Activated CD4-positive, alpha-beta T cell treated with anti-CD3 and anti-CD28 coated beads, Interleukin-2, amount 10 ng/mL, durations not matched to agents 7 days and 5 days (primary cell): ENCODE measurements around the gene PGAP6. TPM values are rescaled to one million over a fixed set of nuclear protein-coding genes. Genes with fewer than 3 reads are reported as not detected.
"Not testable (repeated sequence)": the region's sequence is repeated elsewhere in the genome, so short reads cannot be mapped to it uniquely, and the experiment has no call there.

Experiments used
- CTCF ChIA-PET: fragments of 350-600 bp; sonication (Branson Sonifier 250); formaldehyde crosslinking; loops from one replicate; lab custom pipeline; 2021; ENCODE audit warnings: antibody characterized with exemption; lab: Charles Lee
- POLR2A ChIA-PET: fragments of 350-600 bp; sonication (Branson Sonifier 250); formaldehyde crosslinking; loops from one replicate; lab custom pipeline; 2021; ENCODE audit warnings: antibody characterized with exemption; lab: Charles Lee
- DNase-seq: peaks from one replicate; pipeline ENCODE4 v3.0.0-alpha.2; 2020
- H3K27ac Mint-ChIP-seq: one replicate; pipeline ENCODE4 v1.8.0; 2021; ENCODE audit warnings: mild to moderate bottlenecking, moderate library complexity, mixed read lengths
- H3K27me3 Mint-ChIP-seq: one replicate; pipeline ENCODE4 v1.8.0; 2021; ENCODE audit warnings: mixed read lengths
- H3K36me3 Mint-ChIP-seq: one replicate; pipeline ENCODE4 v1.8.0; 2021; ENCODE audit warnings: low read depth, mixed read lengths
- H3K4me1 Mint-ChIP-seq: one replicate; pipeline ENCODE4 v1.8.0; 2021; ENCODE audit warnings: mixed read lengths
- H3K4me3 Mint-ChIP-seq: one replicate; pipeline ENCODE4 v1.8.0; 2021; ENCODE audit warnings: mild to moderate bottlenecking, moderate library complexity, mixed read lengths
- H3K9me3 Mint-ChIP-seq: one replicate; pipeline ENCODE4 v1.8.0; 2021; ENCODE audit warnings: mixed read lengths
- total RNA-seq, 2 experiments: library from RNA; stranded (reverse); gene quantifications; one replicate each; pipeline ENCODE4 v1.2.3, GENCODE V29; 2021

The PGAP6 gene
- total RNA-seq, 2 experiments from 2014 or later = 85.2 to 99.2 TPM

GRCh38 chr16:380762-381011, 1.1 kb downstream of the PGAP6 start:
- Mint-ChIP-seq H3K4me3 (peak overlapping the region; percentile 84), H3K27me3 (peaks cover 4% of the 10 kb centered on the region), H3K27ac (peak overlapping the region; percentile 93), H3K36me3 (peaks cover 4% of the 10 kb centered on the region), H3K9me3 (no peaks in the 10 kb centered on the region), H3K4me1 (peaks cover 25% of the 10 kb centered on the region)
- ChIA-PET POLR2A (interaction anchor here (1.2 kb wide), 1 partner anchor 10 kb away, joined by 3 read pairs; the partner anchor contains the start of gene MRPL28), CTCF (interaction anchor here (1.2 kb wide), 1 partner anchor 18 kb away, joined by 3 read pairs; no protein-coding TSS in a partner anchor)
- no peak for DNase-seq

GRCh38 chr16:379961-380761, 1.6 kb downstream of the PGAP6 start:
- H3K27me3 Mint-ChIP-seq = peaks cover 4% of the 10 kb centered on the region
- DNase-seq = peak; percentile 44
- H3K4me1 Mint-ChIP-seq = peaks cover 25% of the 10 kb centered on the region
- H3K9me3 Mint-ChIP-seq = no peaks in the 10 kb centered on the region
- peak overlapping the region; percentile 93 for H3K27ac Mint-ChIP-seq
- CTCF ChIA-PET = interaction anchor here (1.2 kb wide), 1 partner anchor 18 kb away, joined by 3 read pairs; no protein-coding TSS in a partner anchor
- POLR2A ChIA-PET = interaction anchor here (1.2 kb wide), 1 partner anchor 9 kb away, joined by 3 read pairs; the partner anchor contains the start of gene MRPL28
- peaks cover 4% of the 10 kb centered on the region for H3K36me3 Mint-ChIP-seq
- peak overlapping the region; percentile 84 for H3K4me3 Mint-ChIP-seq

- POLR2A ChIA-PET = interaction anchor here (0.6 kb wide), 1 partner anchor 337 kb away, joined by 3 read pairs; no protein-coding TSS in a partner anchor
- Mint-ChIP-seq H3K36me3 (peaks cover 4% of the 10 kb centered on the region), H3K27me3 (peaks cover 4% of the 10 kb centered on the region), H3K9me3 (no peaks in the 10 kb centered on the region), H3K4me1 (peaks cover 25% of the 10 kb centered on the region), H3K27ac (peak overlapping the region; percentile 93), H3K4me3 (peak overlapping the region; percentile 84)
- DNase-seq = no peak
- CTCF ChIA-PET = interaction anchor here (0.6 kb wide), 1 partner anchor 868 kb away, joined by 3 read pairs; no protein-coding TSS in a partner anchor
Measured at GRCh38 chr16:379183-379960, 2.4 kb downstream of the PGAP6 start.

GRCh38 chr16:378821-379182, 3.0 kb downstream of the PGAP6 start:
- Mint-ChIP-seq H3K4me3 (peak overlapping the region; percentile 38), H3K9me3 (no peaks in the 10 kb centered on the region), H3K27ac (peak overlapping the region; percentile 57), H3K27me3 (peaks cover 4% of the 10 kb centered on the region), H3K4me1 (peaks cover 25% of the 10 kb centered on the region), H3K36me3 (peaks cover 4% of the 10 kb centered on the region)
- ChIA-PET POLR2A (interaction anchor here (0.6 kb wide), 1 partner anchor 336 kb away, joined by 3 read pairs; no protein-coding TSS in a partner anchor), CTCF (interaction anchor here (0.6 kb wide), 1 partner anchor 868 kb away, joined by 3 read pairs; no protein-coding TSS in a partner anchor)
- DNase-seq = no peak

GRCh38 chr16:378113-378820, 3.5 kb downstream of the PGAP6 start:
- H3K36me3 Mint-ChIP-seq, H3K9me3 Mint-ChIP-seq, POLR2A ChIA-PET, DNase-seq, H3K4me3 Mint-ChIP-seq, H3K27me3 Mint-ChIP-seq, CTCF ChIA-PET: not testable (repeated sequence)
- Mint-ChIP-seq H3K27ac (peak overlapping the region; percentile 66), H3K4me1 (peaks cover 21% of the 10 kb centered on the region)

- Mint-ChIP-seq H3K27ac (no peak overlapping the region), H3K4me1 (peaks cover 13% of the 10 kb centered on the region), H3K36me3 (peaks cover 6% of the 10 kb centered on the region), H3K27me3 (peaks cover 1% of the 10 kb centered on the region), H3K4me3 (no peak overlapping the region), H3K9me3 (no peaks in the 10 kb centered on the region)
- POLR2A ChIA-PET = no interaction called here
- DNase-seq = no peak
- CTCF ChIA-PET = no interaction called here
Measured at GRCh38 chr16:377419-377951, 4.3 kb downstream of the PGAP6 start.

- DNase-seq = no peak
- Mint-ChIP-seq H3K4me3 (no peak overlapping the region), H3K9me3 (no peaks in the 10 kb centered on the region), H3K36me3 (peaks cover 8% of the 10 kb centered on the region), H3K27ac (no peak overlapping the region), H3K4me1 (peaks cover 12% of the 10 kb centered on the region), H3K27me3 (no peaks in the 10 kb centered on the region)
- ChIA-PET CTCF (interaction anchor here (0.5 kb wide), 1 partner anchor 176 kb away, joined by 3 read pairs; no protein-coding TSS in a partner anchor), POLR2A (no interaction called here)
Measured at GRCh38 chr16:376817-377418, 4.9 kb downstream of the PGAP6 start.

GRCh38 chr16:375927-376816, 5.6 kb downstream of the PGAP6 start:
- Mint-ChIP-seq H3K9me3 (no peaks in the 10 kb centered on the region), H3K4me3 (no peak overlapping the region), H3K36me3 (peaks cover 8% of the 10 kb centered on the region), H3K27ac (no peak overlapping the region), H3K27me3 (no peaks in the 10 kb centered on the region), H3K4me1 (peaks cover 12% of the 10 kb centered on the region)
- ChIA-PET CTCF (interaction anchor here (0.5 to 0.6 kb wide), 3 partner anchors 95 to 176 kb away, joined by 3 read pairs; no protein-coding TSS in a partner anchor), POLR2A (no interaction called here)
- DNase-seq = no peak

- no peak overlapping the region for H3K4me3 Mint-ChIP-seq
- CTCF ChIA-PET = interaction anchor here (0.6 kb wide), 2 partner anchors 94 to 146 kb away, joined by 3 read pairs; no protein-coding TSS in a partner anchor
- H3K9me3 Mint-ChIP-seq = no peaks in the 10 kb centered on the region
Measured at GRCh38 chr16:375212-375611, 6.6 kb downstream of the PGAP6 start.

GRCh38 chr16:374616-374926, 7.2 kb downstream of the PGAP6 start:
- no peak overlapping the region for H3K27ac Mint-ChIP-seq
- H3K4me3 Mint-ChIP-seq = no peak overlapping the region
- peaks cover 9% of the 10 kb centered on the region for H3K36me3 Mint-ChIP-seq
- H3K4me1 Mint-ChIP-seq = peaks cover 14% of the 10 kb centered on the region
- no peaks in the 10 kb centered on the region for H3K9me3 Mint-ChIP-seq
- no peaks in the 10 kb centered on the region for H3K27me3 Mint-ChIP-seq
- ChIA-PET CTCF (no interaction called here), POLR2A (no interaction called here)
- no peak for DNase-seq

More at GRCh38 chr16:375212-375611, 6.6 kb downstream of the PGAP6 start:
- DNase-seq = no peak
- peaks cover 11% of the 10 kb centered on the region for H3K36me3 Mint-ChIP-seq
- POLR2A ChIA-PET = no interaction called here
- peaks cover 16% of the 10 kb centered on the region for H3K4me1 Mint-ChIP-seq
- H3K27me3 Mint-ChIP-seq = no peaks in the 10 kb centered on the region
- H3K27ac Mint-ChIP-seq = no peak overlapping the region

- Mint-ChIP-seq H3K27me3 (no peaks in the 10 kb centered on the region), H3K4me1 (peaks cover 17% of the 10 kb centered on the region), H3K9me3 (no peaks in the 10 kb centered on the region), H3K27ac (no peak overlapping the region), H3K36me3 (peaks cover 9% of the 10 kb centered on the region), H3K4me3 (no peak overlapping the region)
- ChIA-PET CTCF (no interaction called here), POLR2A (no interaction called here)
- no peak for DNase-seq
Measured at GRCh38 chr16:373848-374615, 7.7 kb downstream of the PGAP6 start.
